Colonic mucosa (tissue), 4 donors: ENCODE data around the gene ABCA5. TPM values are rescaled to one million over a fixed set of nuclear protein-coding genes. Genes with fewer than 3 reads are reported as not detected.

Experiments used
- DNase-seq: peaks from one replicate; pipeline ENCODE4 v3.0.0-alpha.2; 2020
- H3K27ac ChIP-seq: fragments of 200-600 bp; one replicate; pipeline ENCODE4 v1.8.0; 2021
- H3K27me3 ChIP-seq: fragments of 200-600 bp; one replicate; pipeline ENCODE4 v1.8.0; 2021
- H3K36me3 ChIP-seq: fragments of 200-600 bp; one replicate; pipeline ENCODE4 v1.8.0; 2021
- H3K4me1 ChIP-seq: fragments of 200-600 bp; one replicate; pipeline ENCODE4 v1.8.0; 2021; ENCODE audit warnings: mild to moderate bottlenecking
- H3K4me3 ChIP-seq: fragments of 200-600 bp; one replicate; pipeline ENCODE4 v1.8.0; 2021
- H3K9ac ChIP-seq, 2 donors: one replicate each; pipeline ENCODE4 v1.7.0; 2013; ENCODE audit warnings: control low read depth in 2 of 2, low read depth in 2 of 2, low read length in 2 of 2
- H3K9me3 ChIP-seq: fragments of 200-600 bp; one replicate; pipeline ENCODE4 v1.8.0; 2021
- intact Hi-C: fragments of 100-400 bp; cut with DNase I; formaldehyde crosslinking; loops from one replicate; pipeline ENCODE4 v1.14.1; 2022
- total RNA-seq, 2 donors: library from RNA; stranded (reverse); fragmentation: NEBNext Ultra II Directional in 1 of 2; extraction: Animal tissue kit (Norgen Biotek cat#: 25700) in 1 of 2; gene quantifications; one replicate each; pipeline ENCODE4 v1.2.1, GENCODE V29; 2021
- TF ChIP-seq, protein P1 (sequence below): fragments of 200-600 bp; IDR thresholded peaks from one replicate; pipeline ENCODE4 v1.8.0; 2022; ENCODE audit warnings: antibody characterized with exemption, mild to moderate bottlenecking
- donor health status: healthy.
- donor health status: DM: no; HTN: no; CAD: no.
- donor health status: DM: no; HTN: no; CAD: no.

Gene ABCA5, protein sequence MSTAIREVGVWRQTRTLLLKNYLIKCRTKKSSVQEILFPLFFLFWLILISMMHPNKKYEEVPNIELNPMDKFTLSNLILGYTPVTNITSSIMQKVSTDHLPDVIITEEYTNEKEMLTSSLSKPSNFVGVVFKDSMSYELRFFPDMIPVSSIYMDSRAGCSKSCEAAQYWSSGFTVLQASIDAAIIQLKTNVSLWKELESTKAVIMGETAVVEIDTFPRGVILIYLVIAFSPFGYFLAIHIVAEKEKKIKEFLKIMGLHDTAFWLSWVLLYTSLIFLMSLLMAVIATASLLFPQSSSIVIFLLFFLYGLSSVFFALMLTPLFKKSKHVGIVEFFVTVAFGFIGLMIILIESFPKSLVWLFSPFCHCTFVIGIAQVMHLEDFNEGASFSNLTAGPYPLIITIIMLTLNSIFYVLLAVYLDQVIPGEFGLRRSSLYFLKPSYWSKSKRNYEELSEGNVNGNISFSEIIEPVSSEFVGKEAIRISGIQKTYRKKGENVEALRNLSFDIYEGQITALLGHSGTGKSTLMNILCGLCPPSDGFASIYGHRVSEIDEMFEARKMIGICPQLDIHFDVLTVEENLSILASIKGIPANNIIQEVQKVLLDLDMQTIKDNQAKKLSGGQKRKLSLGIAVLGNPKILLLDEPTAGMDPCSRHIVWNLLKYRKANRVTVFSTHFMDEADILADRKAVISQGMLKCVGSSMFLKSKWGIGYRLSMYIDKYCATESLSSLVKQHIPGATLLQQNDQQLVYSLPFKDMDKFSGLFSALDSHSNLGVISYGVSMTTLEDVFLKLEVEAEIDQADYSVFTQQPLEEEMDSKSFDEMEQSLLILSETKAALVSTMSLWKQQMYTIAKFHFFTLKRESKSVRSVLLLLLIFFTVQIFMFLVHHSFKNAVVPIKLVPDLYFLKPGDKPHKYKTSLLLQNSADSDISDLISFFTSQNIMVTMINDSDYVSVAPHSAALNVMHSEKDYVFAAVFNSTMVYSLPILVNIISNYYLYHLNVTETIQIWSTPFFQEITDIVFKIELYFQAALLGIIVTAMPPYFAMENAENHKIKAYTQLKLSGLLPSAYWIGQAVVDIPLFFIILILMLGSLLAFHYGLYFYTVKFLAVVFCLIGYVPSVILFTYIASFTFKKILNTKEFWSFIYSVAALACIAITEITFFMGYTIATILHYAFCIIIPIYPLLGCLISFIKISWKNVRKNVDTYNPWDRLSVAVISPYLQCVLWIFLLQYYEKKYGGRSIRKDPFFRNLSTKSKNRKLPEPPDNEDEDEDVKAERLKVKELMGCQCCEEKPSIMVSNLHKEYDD (N-terminal part only)
- total RNA-seq: 10 to 100 TPM; 20.8 to 43.4 TPM

DNA sequence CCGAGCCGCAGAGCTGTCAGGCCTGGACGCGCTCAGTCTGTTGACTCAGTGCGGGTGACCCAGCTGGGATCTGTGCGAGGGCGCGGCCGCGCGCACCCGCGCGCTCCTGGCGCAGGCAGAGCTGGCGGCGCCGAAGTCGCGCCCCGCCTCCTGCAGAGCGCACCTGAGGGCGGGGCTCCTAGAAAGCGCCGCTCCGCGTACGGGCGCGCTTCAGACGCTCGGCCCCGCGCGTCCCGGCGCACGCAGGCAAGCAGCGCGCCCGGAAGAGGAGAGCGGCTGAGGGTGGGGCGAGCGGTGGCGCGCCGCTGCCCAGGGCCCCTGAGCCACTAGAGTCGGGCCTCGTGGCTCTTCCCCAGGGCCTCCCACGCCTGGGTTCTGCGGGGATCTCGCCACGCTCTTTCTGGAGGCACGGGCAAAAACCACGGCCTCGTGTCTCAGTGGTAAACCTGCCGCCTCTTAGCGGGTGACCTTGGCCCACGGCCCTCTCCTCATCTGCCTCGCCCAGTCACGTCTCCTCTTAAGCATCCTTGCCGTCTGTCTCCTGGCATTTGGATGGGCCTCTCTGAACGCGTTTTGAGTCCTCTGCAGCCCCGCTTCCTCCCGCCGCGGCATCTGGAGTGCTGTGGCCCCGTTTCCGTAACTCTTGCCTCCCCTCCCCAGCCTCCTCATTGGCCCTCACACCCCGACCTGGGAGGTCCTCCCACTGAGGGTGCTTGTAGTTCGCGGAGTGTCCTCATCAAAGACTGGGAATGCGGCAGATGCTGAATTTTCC lies at the start of gene ABCA5:
Gene ABCA5 (minus strand): TSS at position 74 of the 772 bp plus-strand sequence. CDS start 12,718 bp downstream, outside the sequence.
- no peaks in the 10 kb centered on the region for H3K36me3 ChIP-seq
- intact Hi-C loops: no loop called here
- peak within 1 kb of the TSS; percentile 73 to 96 for H3K9ac ChIP-seq
- H3K9me3 ChIP-seq: no peaks in the 10 kb centered on the region
- peak; percentile 92 for DNase-seq
- H3K27me3 ChIP-seq: no peaks in the 10 kb centered on the region
- H3K4me1 ChIP-seq: no peaks in the 10 kb centered on the region
- H3K4me3 ChIP-seq: peak within 1 kb of the TSS; percentile 62
- TF ChIP-seq, protein P1, sequence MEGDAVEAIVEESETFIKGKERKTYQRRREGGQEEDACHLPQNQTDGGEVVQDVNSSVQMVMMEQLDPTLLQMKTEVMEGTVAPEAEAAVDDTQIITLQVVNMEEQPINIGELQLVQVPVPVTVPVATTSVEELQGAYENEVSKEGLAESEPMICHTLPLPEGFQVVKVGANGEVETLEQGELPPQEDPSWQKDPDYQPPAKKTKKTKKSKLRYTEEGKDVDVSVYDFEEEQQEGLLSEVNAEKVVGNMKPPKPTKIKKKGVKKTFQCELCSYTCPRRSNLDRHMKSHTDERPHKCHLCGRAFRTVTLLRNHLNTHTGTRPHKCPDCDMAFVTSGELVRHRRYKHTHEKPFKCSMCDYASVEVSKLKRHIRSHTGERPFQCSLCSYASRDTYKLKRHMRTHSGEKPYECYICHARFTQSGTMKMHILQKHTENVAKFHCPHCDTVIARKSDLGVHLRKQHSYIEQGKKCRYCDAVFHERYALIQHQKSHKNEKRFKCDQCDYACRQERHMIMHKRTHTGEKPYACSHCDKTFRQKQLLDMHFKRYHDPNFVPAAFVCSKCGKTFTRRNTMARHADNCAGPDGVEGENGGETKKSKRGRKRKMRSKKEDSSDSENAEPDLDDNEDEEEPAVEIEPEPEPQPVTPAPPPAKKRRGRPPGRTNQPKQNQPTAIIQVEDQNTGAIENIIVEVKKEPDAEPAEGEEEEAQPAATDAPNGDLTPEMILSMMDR: no peak
- H3K27ac ChIP-seq: peak within 1 kb of the TSS; percentile 86

DNA sequence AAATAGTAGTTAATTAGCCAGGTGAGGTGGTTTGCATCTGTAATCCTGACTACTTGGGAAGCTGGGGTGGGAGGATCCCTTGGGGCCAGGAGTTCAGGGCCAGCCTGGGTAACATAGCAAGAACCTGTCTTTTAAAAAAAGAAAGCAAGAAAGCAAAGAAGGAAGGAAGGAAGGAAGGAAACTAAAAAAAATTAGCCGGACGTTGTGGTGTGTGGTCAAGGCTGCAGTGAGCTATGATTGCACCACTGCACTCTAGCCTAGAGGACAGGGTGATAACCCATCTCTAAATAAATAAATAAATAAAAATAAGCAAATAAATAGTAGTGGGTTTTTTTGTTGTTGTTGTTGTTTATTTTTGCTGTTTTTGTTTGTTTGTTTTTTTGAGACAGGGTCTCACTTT lies 48.3 kb upstream of the ABCA5 start:
- Histone ChIP-seq H3K4me1 (no peaks in the 10 kb centered on the region), H3K27ac (no peak overlapping the region), H3K9ac (no peak overlapping the region), H3K9me3 (no peaks in the 10 kb centered on the region), H3K4me3 (no peak overlapping the region), H3K27me3 (no peaks in the 10 kb centered on the region), H3K36me3 (no peaks in the 10 kb centered on the region)
- TF ChIP-seq, protein P1: no peak
- DNase-seq: no peak
- intact Hi-C loops: no loop called here

DNA sequence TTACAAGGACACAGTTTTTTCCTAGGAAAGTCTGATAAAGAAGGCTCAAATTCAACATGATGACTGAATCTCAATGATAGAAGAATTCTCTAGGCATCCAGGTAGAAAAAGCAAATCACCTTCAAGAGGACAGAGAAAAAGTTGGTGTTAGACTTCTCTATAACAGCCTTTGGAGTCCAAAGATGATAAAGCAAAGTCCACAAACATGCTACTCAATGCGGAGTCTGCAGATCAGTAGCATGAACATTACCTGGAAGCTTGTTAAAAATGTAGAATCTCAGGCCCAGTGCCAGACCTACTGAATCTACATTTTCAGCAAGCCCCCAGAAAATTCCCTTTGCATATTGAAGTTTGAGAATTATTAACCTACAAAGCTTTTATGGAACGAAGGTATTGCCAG lies 46.1 kb upstream of the ABCA5 start:
- no peaks in the 10 kb centered on the region for H3K27me3 ChIP-seq
- TF ChIP-seq, protein P1: no peak
- no peaks in the 10 kb centered on the region for H3K36me3 ChIP-seq
- intact Hi-C loops: no loop called here
- H3K4me1 ChIP-seq: no peaks in the 10 kb centered on the region
- H3K27ac ChIP-seq: no peak overlapping the region
- H3K9me3 ChIP-seq: no peaks in the 10 kb centered on the region
- H3K9ac ChIP-seq: no peak overlapping the region
- no peak overlapping the region for H3K4me3 ChIP-seq
- no peak for DNase-seq

DNA sequence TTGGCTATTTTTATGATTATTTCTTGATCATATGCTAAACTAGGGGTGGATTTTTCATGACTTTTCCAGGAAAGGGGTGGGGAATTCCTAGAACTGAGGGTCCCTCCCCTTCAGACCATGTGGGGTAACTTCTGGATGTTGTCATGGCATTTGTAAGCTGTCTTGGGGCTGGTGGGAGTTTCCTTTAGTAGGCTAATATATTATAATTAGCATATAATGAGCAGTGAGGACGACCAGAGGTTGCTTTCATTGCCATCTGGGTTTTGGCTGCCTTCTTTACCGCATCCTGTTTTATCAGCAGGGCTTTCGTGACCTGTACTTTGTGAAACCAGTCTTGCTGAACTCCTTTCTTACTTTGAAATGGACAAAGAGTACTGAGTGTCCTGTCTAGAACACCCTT lies 40.4 kb upstream of the ABCA5 start:
- H3K9me3 ChIP-seq: no peaks in the 10 kb centered on the region
- no peaks in the 10 kb centered on the region for H3K27me3 ChIP-seq
- intact Hi-C loops: no loop called here
- no peaks in the 10 kb centered on the region for H3K4me1 ChIP-seq
- no peak for DNase-seq
- H3K9ac ChIP-seq: no peak overlapping the region
- no peak overlapping the region for H3K4me3 ChIP-seq
- no peaks in the 10 kb centered on the region for H3K36me3 ChIP-seq
- TF ChIP-seq, protein P1: no peak
- no peak overlapping the region for H3K27ac ChIP-seq
